ENCODE results near the gene RER1.

The RER1 gene

DNA sequence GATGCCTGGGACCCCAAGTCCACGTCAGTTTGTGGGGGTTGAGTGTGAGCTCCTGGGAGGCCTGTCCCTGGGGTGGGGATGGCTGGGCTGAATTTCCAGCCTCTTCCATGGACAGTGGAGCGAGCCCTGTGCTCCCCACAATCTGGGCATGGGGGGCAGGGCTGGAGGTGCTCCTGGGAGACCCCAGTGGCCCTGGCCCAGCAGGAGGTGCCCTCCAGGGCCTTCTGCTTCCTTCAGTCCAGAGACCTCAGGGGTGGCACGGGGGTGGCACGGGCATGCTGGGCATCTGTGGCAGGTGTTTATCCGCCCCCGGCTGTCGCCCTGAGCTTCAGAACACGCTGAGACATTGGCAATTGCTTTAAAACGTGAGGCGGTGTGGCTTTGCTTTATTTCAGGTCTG, 41.1 kb upstream of the RER1 start:
- Histone ChIP-seq H2AFZ (ENCODE audit: low read depth, low read length) (no peak overlapping the region), H3K79me1 (replicated peaks; ENCODE audit: low read length, poor library complexity, severe bottlenecking) (no peaks in the 10 kb centered on the region), H3K27me3 (ENCODE audit: control insufficient read depth in 1 of 2, insufficient read depth in 1 of 2, low read length in 2 of 2) (peaks cover 11 to 26% of the 10 kb centered on the region in 2 experiments), H3K9ac (ENCODE audit: low read length) (no peak overlapping the region), H3K14ac (ENCODE audit: low read length in 2 of 2) (no peak overlapping the region), H3K4me2 (ENCODE audit: low read length, poor library complexity, severe bottlenecking) (no peak overlapping the region), H3K4me3 (ENCODE audit: insufficient read depth in 1 of 2, low read depth in 1 of 2, low read length in 2 of 2) (no peak overlapping the region), H3K23ac (ENCODE audit: low read length in 2 of 2) (no peak overlapping the region), H3K4me1 (ENCODE audit: control insufficient read depth, insufficient read depth, low read depth, low read length) (peaks cover 20% of the 10 kb centered on the region), H2BK12ac (ENCODE audit: low read length in 2 of 2) (no peak overlapping the region), H2BK120ac (ENCODE audit: low read depth, low read length) (no peak overlapping the region), H4K91ac (ENCODE audit: low read length) (no peak overlapping the region), H3K4ac (ENCODE audit: low read depth in 1 of 2, low read length in 2 of 2) (no peak overlapping the region), H3K36me3 (ENCODE audit: control insufficient read depth in 1 of 2, insufficient read depth in 2 of 2, low read depth in 1 of 2, low read length in 2 of 2) (no peaks in the 10 kb centered on the region), H2AK5ac (ENCODE audit: low read length, severe bottlenecking) (no peak overlapping the region), H2BK5ac (ENCODE audit: low read depth, low read length, poor library complexity, severe bottlenecking) (no peak overlapping the region), H3K9me3 (ENCODE audit: control insufficient read depth, low read length) (no peaks in the 10 kb centered on the region), H4K8ac (ENCODE audit: low read length) (no peak overlapping the region), H3K27ac (ENCODE audit: low read length, poor library complexity, severe bottlenecking) (no peak overlapping the region), H3K18ac (ENCODE audit: low read depth in 1 of 2, low read length in 2 of 2) (no peak overlapping the region), H2BK15ac (ENCODE audit: low read depth, poor library complexity, severe bottlenecking) (no peak overlapping the region)
- DNase-seq, result no peak
- 85% methylated on average over 10 of the region's 10 CpGs for WGBS

DNA sequence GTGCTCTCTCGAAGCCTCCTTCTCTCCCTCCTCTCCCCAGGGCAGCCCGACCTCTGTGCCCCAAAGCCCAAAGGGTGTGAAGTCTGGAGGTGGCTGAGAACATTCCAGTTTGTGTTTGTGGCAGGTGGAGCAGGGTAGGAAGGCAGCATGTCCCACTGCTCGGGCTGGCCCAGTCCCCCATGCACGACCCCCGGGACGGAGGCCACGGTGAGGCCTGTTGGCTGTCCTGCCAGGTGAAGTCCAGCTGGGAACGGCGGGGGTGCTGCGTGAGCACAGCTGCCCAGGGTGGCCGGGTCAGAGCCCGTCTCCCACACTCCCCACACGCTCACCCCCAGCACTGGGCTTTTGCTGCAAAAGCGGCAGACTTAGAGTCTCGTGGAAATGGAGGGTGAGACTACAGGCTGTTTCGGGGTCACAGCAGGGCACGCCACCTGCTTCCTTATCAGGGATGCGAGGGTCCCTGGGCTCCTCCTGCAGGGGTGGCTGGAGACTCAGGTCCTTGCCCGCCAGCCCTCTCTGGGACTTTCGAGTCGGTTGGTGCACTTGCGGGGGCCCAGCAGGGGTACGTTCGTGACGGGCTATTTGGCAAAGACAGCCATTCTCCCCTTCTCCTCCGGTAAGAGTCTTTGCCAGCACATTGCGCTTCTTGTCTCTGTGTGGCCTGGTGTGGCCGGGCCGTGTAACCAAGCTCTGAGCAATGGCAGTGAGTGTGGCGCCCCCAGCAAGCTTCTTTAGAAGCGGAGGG, 40.6 kb upstream of the RER1 start:
- no peaks in the 10 kb centered on the region for H3K9me3 ChIP-seq (ENCODE audit: control insufficient read depth, low read length)
- peaks cover 14 to 29% of the 10 kb centered on the region in 2 experiments for H3K27me3 ChIP-seq (ENCODE audit: control insufficient read depth in 1 of 2, insufficient read depth in 1 of 2, low read length in 2 of 2)
- H3K4ac ChIP-seq (ENCODE audit: low read depth in 1 of 2, low read length in 2 of 2), result no peak overlapping the region
- no peak overlapping the region for H2BK5ac ChIP-seq (ENCODE audit: low read depth, low read length, poor library complexity, severe bottlenecking)
- no peak overlapping the region for H3K4me2 ChIP-seq (ENCODE audit: low read length, poor library complexity, severe bottlenecking)
- H3K18ac ChIP-seq (ENCODE audit: low read depth in 1 of 2, low read length in 2 of 2), result no peak overlapping the region
- H2AK5ac ChIP-seq (ENCODE audit: low read length, severe bottlenecking), result no peak overlapping the region
- no peak overlapping the region for H2BK12ac ChIP-seq (ENCODE audit: low read length in 2 of 2)
- H3K9ac ChIP-seq (ENCODE audit: low read length), result no peak overlapping the region
- no peak overlapping the region for H3K4me3 ChIP-seq (ENCODE audit: insufficient read depth in 1 of 2, low read depth in 1 of 2, low read length in 2 of 2)
- H3K14ac ChIP-seq (ENCODE audit: low read length in 2 of 2), result no peak overlapping the region
- H4K91ac ChIP-seq (ENCODE audit: low read length), result no peak overlapping the region
- 92% methylated on average over 30 of the region's 31 CpGs for WGBS
- H4K8ac ChIP-seq (ENCODE audit: low read length), result no peak overlapping the region
- H3K4me1 ChIP-seq (ENCODE audit: control insufficient read depth, insufficient read depth, low read depth, low read length), result peaks cover 23% of the 10 kb centered on the region
- DNase-seq, result no peak
- H3K36me3 ChIP-seq (ENCODE audit: control insufficient read depth in 1 of 2, insufficient read depth in 2 of 2, low read depth in 1 of 2, low read length in 2 of 2), result no peaks in the 10 kb centered on the region
- H3K23ac ChIP-seq (ENCODE audit: low read length in 2 of 2), result no peak overlapping the region
- H2BK15ac ChIP-seq (ENCODE audit: low read depth, poor library complexity, severe bottlenecking), result no peak overlapping the region
- H3K79me1 ChIP-seq (replicated peaks; ENCODE audit: low read length, poor library complexity, severe bottlenecking), result no peaks in the 10 kb centered on the region
- H3K27ac ChIP-seq (ENCODE audit: low read length, poor library complexity, severe bottlenecking), result no peak overlapping the region
- no peak overlapping the region for H2BK120ac ChIP-seq (ENCODE audit: low read depth, low read length)
- H2AFZ ChIP-seq (ENCODE audit: low read depth, low read length), result no peak overlapping the region

DNA sequence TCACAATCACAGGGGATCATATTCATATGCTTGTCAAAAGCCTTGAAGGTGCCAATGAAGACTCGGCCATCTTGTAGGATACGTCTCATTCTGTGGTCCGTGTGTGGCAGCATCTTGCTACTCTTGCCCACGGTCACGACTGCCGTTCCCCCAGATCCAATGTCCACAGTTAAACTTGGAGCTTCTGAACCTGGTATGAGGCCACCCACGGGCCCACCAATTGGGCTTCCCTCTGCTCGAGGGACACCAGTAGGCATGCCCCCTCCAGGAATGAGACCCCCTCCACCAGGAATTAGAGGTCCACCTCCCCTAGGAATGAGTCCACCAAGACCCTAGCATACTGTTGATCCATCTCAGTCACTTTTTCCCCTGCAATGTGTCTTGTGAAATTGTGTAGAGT, 39.9 kb upstream of the RER1 start:
- Histone ChIP-seq H3K23ac (ENCODE audit: low read length in 2 of 2) (no peak overlapping the region), H2BK12ac (ENCODE audit: low read length in 2 of 2) (no peak overlapping the region), H3K27ac (ENCODE audit: low read length, poor library complexity, severe bottlenecking) (no peak overlapping the region), H3K4ac (ENCODE audit: low read depth in 1 of 2, low read length in 2 of 2) (no peak overlapping the region), H2BK15ac (ENCODE audit: low read depth, poor library complexity, severe bottlenecking) (no peak overlapping the region), H4K8ac (ENCODE audit: low read length) (no peak overlapping the region), H3K79me1 (replicated peaks; ENCODE audit: low read length, poor library complexity, severe bottlenecking) (no peaks in the 10 kb centered on the region), H3K14ac (ENCODE audit: low read length in 2 of 2) (no peak overlapping the region), H4K91ac (ENCODE audit: low read length) (no peak overlapping the region), H2BK120ac (ENCODE audit: low read depth, low read length) (no peak overlapping the region), H3K4me2 (ENCODE audit: low read length, poor library complexity, severe bottlenecking) (no peak overlapping the region), H3K4me3 (ENCODE audit: insufficient read depth in 1 of 2, low read depth in 1 of 2, low read length in 2 of 2) (no peak overlapping the region), H2BK5ac (ENCODE audit: low read depth, low read length, poor library complexity, severe bottlenecking) (no peak overlapping the region), H3K27me3 (ENCODE audit: control insufficient read depth in 1 of 2, insufficient read depth in 1 of 2, low read length in 2 of 2) (peaks cover 14 to 29% of the 10 kb centered on the region in 2 experiments), H3K18ac (ENCODE audit: low read depth in 1 of 2, low read length in 2 of 2) (no peak overlapping the region), H3K9me3 (ENCODE audit: control insufficient read depth, low read length) (no peaks in the 10 kb centered on the region), H2AFZ (ENCODE audit: low read depth, low read length) (no peak overlapping the region), H3K9ac (ENCODE audit: low read length) (no peak overlapping the region), H2AK5ac (ENCODE audit: low read length, severe bottlenecking) (no peak overlapping the region), H3K4me1 (ENCODE audit: control insufficient read depth, insufficient read depth, low read depth, low read length) (peaks cover 23% of the 10 kb centered on the region), H3K36me3 (ENCODE audit: control insufficient read depth in 1 of 2, insufficient read depth in 2 of 2, low read depth in 1 of 2, low read length in 2 of 2) (no peaks in the 10 kb centered on the region)
- DNase-seq, result no peak
- WGBS, result 93% methylated on average over 8 of the region's 8 CpGs

DNA sequence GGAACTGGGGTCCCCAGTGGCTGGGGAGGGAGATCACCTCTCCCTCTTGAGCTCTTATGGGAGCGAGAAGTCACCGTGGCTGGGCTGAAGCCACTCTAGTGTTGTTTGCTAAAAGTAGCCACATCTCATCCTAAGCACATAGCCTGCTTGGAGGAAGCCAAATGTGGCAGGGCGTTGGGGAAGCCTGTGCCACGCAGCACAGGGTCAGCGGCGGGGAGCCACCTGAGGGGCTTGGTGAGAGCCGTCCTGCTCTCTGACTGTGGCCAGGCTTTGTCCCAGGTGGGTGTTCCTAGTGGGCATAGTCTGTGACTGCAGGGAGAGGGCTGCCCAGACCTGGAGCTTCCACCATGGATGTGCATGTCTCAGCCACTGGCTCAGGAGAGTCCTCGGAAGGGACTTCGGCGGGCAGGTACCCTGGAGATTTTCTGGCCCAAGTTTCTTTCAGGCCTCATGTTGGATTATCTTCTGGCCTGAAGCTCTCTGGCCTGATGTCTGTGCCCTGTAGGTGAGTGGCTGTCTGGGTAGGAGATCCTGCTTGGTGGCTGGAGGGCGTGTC, 39.2 kb upstream of the RER1 start:
- H3K79me1 ChIP-seq (replicated peaks; ENCODE audit: low read length, poor library complexity, severe bottlenecking), result no peaks in the 10 kb centered on the region
- H3K23ac ChIP-seq (ENCODE audit: low read length in 2 of 2), result peak overlapping the region in 1 of 2 experiments; percentile 51
- no peak overlapping the region for H3K27ac ChIP-seq (ENCODE audit: low read length, poor library complexity, severe bottlenecking)
- no peak overlapping the region for H2BK15ac ChIP-seq (ENCODE audit: low read depth, poor library complexity, severe bottlenecking)
- peaks cover 9 to 29% of the 10 kb centered on the region in 2 experiments for H3K27me3 ChIP-seq (ENCODE audit: control insufficient read depth in 1 of 2, insufficient read depth in 1 of 2, low read length in 2 of 2)
- no peak overlapping the region for H2AFZ ChIP-seq (ENCODE audit: low read depth, low read length)
- no peak overlapping the region for H2BK12ac ChIP-seq (ENCODE audit: low read length in 2 of 2)
- H3K4me3 ChIP-seq (ENCODE audit: insufficient read depth in 1 of 2, low read depth in 1 of 2, low read length in 2 of 2), result no peak overlapping the region
- H2BK5ac ChIP-seq (ENCODE audit: low read depth, low read length, poor library complexity, severe bottlenecking), result no peak overlapping the region
- H3K4me1 ChIP-seq (ENCODE audit: control insufficient read depth, insufficient read depth, low read depth, low read length), result peaks cover 23% of the 10 kb centered on the region
- H3K4me2 ChIP-seq (ENCODE audit: low read length, poor library complexity, severe bottlenecking), result no peak overlapping the region
- H3K9ac ChIP-seq (ENCODE audit: low read length), result no peak overlapping the region
- no peak for DNase-seq
- peaks cover 0 to 4% of the 10 kb centered on the region in 2 experiments for H3K36me3 ChIP-seq (ENCODE audit: control insufficient read depth in 1 of 2, insufficient read depth in 2 of 2, low read depth in 1 of 2, low read length in 2 of 2)
- no peak overlapping the region for H4K91ac ChIP-seq (ENCODE audit: low read length)
- no peak overlapping the region for H3K14ac ChIP-seq (ENCODE audit: low read length in 2 of 2)
- H3K4ac ChIP-seq (ENCODE audit: low read depth in 1 of 2, low read length in 2 of 2), result no peak overlapping the region
- no peak overlapping the region for H3K18ac ChIP-seq (ENCODE audit: low read depth in 1 of 2, low read length in 2 of 2)
- H2AK5ac ChIP-seq (ENCODE audit: low read length, severe bottlenecking), result no peak overlapping the region
- no peaks in the 10 kb centered on the region for H3K9me3 ChIP-seq (ENCODE audit: control insufficient read depth, low read length)
- no peak overlapping the region for H4K8ac ChIP-seq (ENCODE audit: low read length)
- WGBS, result 93% methylated on average over 11 of the region's 11 CpGs
- H2BK120ac ChIP-seq (ENCODE audit: low read depth, low read length), result no peak overlapping the region
